CD4-positive, alpha-beta memory T cell (primary cell): ENCODE results near the gene QSOX2. TPM values are rescaled to one million over a fixed set of nuclear protein-coding genes. Genes with fewer than 3 reads are reported as not detected.

Experiments
- CTCF ChIA-PET: fragments of 350-600 bp; sonication (Branson Sonifier 250); formaldehyde crosslinking; loops from one replicate; lab custom pipeline; 2021; ENCODE audit warnings: inconsistent platforms; ENCODE audit not compliant: partially characterized antibody; lab: Charles Lee
- POLR2A ChIA-PET: fragments of 350-600 bp; sonication (Branson Sonifier 250); formaldehyde crosslinking; loops from one replicate; lab custom pipeline; 2021; ENCODE audit not compliant: partially characterized antibody; lab: Charles Lee
- DNase-seq, 5 donors: peaks; one replicate each; pipeline versions ENCODE4 v3.0.0 to v3.0.0-alpha.2; 2020 to 2022; ENCODE audit warnings: mixed read lengths in 1 of 5
- H3K27ac ChIP-seq: one replicate; pipeline ENCODE4 v1.7.0; 2013; ENCODE audit warnings: low read depth, low read length
- H3K27me3 ChIP-seq: 2 replicates; pipeline ENCODE4 v1.7.0; 2013; ENCODE audit warnings: mild to moderate bottlenecking, low read length, moderate library complexity; ENCODE audit not compliant: insufficient read depth
- H3K36me3 ChIP-seq: 2 replicates; pipeline ENCODE4 v1.7.0; 2013; ENCODE audit warnings: mild to moderate bottlenecking, low read length, moderate library complexity; ENCODE audit not compliant: insufficient read depth
- H3K4me1 ChIP-seq: 2 replicates; pipeline ENCODE4 v1.7.0; 2013; ENCODE audit warnings: mild to moderate bottlenecking, low read length, moderate library complexity; ENCODE audit not compliant: insufficient read depth
- H3K4me3 ChIP-seq, 2 donors: one replicate each; pipeline ENCODE4 v1.7.0; 2013; ENCODE audit warnings: low read length in 2 of 2, mild to moderate bottlenecking in 1 of 2
- H3K9me3 ChIP-seq, 2 donors: one replicate each; pipeline ENCODE4 v1.7.0; 2013; ENCODE audit warnings: low read length in 2 of 2, control low read depth in 1 of 2; ENCODE audit not compliant: control insufficient read depth in 1 of 2
- H3K27ac Mint-ChIP-seq, 7 donors: one replicate each; pipeline ENCODE4 v1.8.0; 2020 to 2021; ENCODE audit warnings: mixed read lengths in 7 of 7, mild to moderate bottlenecking in 6 of 7, inconsistent platforms in 3 of 7, moderate library complexity in 3 of 7
- H3K27me3 Mint-ChIP-seq, 2 donors: one replicate each; pipeline ENCODE4 v1.8.0; 2020 to 2021; ENCODE audit warnings: mixed read lengths in 2 of 2
- H3K36me3 Mint-ChIP-seq, 2 donors: one replicate each; pipeline ENCODE4 v1.8.0; 2020 to 2021; ENCODE audit warnings: mixed read lengths in 2 of 2, inconsistent platforms in 1 of 2, mild to moderate bottlenecking in 1 of 2
- H3K4me1 Mint-ChIP-seq, 4 donors: one replicate each; pipeline ENCODE4 v1.8.0; 2020 to 2021; ENCODE audit warnings: mixed read lengths in 4 of 4, mild to moderate bottlenecking in 1 of 4
- H3K4me3 Mint-ChIP-seq, 8 donors: one replicate each; pipeline ENCODE4 v1.8.0; 2020 to 2021; ENCODE audit warnings: mixed read lengths in 8 of 8, mild to moderate bottlenecking in 7 of 8, moderate library complexity in 6 of 8, inconsistent platforms in 3 of 8
- H3K9me3 Mint-ChIP-seq, 8 donors: one replicate each; pipeline ENCODE4 v1.8.0; 2020 to 2021; ENCODE audit warnings: mixed read lengths in 8 of 8, mild to moderate bottlenecking in 5 of 8, inconsistent platforms in 3 of 8, moderate library complexity in 1 of 8
- intact Hi-C: fragments of 100-400 bp; cut with micrococcal nuclease; formaldehyde crosslinking; loops from one replicate; pipeline ENCODE4 v1.15.1; 2023
- polyA plus RNA-seq, 2 donors: library from polyadenylated mRNA; unstranded; fragments of 300-500 nt; fragmentation: Illumina TruSeq; gene quantifications; one replicate each; pipeline ENCODE4 v1.2.3, GENCODE V29; 2021
- total RNA-seq, 2 experiments: library from RNA; stranded (reverse); gene quantifications; one replicate each; pipeline ENCODE4 v1.2.3, GENCODE V29; 2021

QSOX2 gene
- total and polyA plus RNA-seq, 4 experiments from 2014 or later: 0.35 to 15.0 (median 7.9) TPM

GRCh38 chr9:136219276-136219675 is 26.3 kb downstream of the QSOX2 start:
- intact Hi-C loops: no loop called here
- peaks cover 26% of the 10 kb centered on the region for H3K4me1 ChIP-seq
- H3K36me3 ChIP-seq: peaks cover 52% of the 10 kb centered on the region
- H3K4me3 ChIP-seq: no peak overlapping the region
- Mint-ChIP-seq H3K27me3 (no peaks in the 10 kb centered on the region), H3K36me3 (peaks cover 37 to 55% of the 10 kb centered on the region in 2 donors), H3K4me3 (no peak overlapping the region), H3K9me3 (no peaks in the 10 kb centered on the region), H3K27ac (no peak overlapping the region), H3K4me1 (peaks cover 4 to 25% (median 7%) of the 10 kb centered on the region in 4 donors)
- ChIA-PET CTCF (no interaction called here), POLR2A (no interaction called here)
- no peak for DNase-seq
- no peaks in the 10 kb centered on the region for H3K9me3 ChIP-seq
- no peaks in the 10 kb centered on the region for H3K27me3 ChIP-seq
- no peak overlapping the region for H3K27ac ChIP-seq

- H3K4me3 ChIP-seq: no peak overlapping the region
- peaks cover 58% of the 10 kb centered on the region for H3K36me3 ChIP-seq
- peaks cover 21% of the 10 kb centered on the region for H3K4me1 ChIP-seq
- no peaks in the 10 kb centered on the region for H3K27me3 ChIP-seq
- no peak for DNase-seq
- H3K9me3 ChIP-seq: no peaks in the 10 kb centered on the region
- Mint-ChIP-seq H3K4me1 (peaks cover 4 to 25% (median 7%) of the 10 kb centered on the region in 4 donors), H3K27me3 (no peaks in the 10 kb centered on the region), H3K27ac (no peak overlapping the region), H3K4me3 (no peak overlapping the region), H3K9me3 (no peaks in the 10 kb centered on the region), H3K36me3 (peaks cover 40 to 56% of the 10 kb centered on the region in 2 donors)
- intact Hi-C loops: no loop called here
- ChIA-PET CTCF (no interaction called here), POLR2A (no interaction called here)
- H3K27ac ChIP-seq: no peak overlapping the region
Observed at GRCh38 chr9:136218673-136219072, 26.9 kb downstream of the QSOX2 start.

- no peak overlapping the region for H3K4me3 ChIP-seq
- CTCF ChIA-PET: no interaction called here
- peaks cover 17% of the 10 kb centered on the region for H3K4me1 ChIP-seq
- H3K9me3 ChIP-seq: no peaks in the 10 kb centered on the region
- no peak for DNase-seq
- H3K27me3 ChIP-seq: no peaks in the 10 kb centered on the region
- peaks cover 2 to 22% (median 6%) of the 10 kb centered on the region in 4 donors for H3K4me1 Mint-ChIP-seq
- POLR2A ChIA-PET: no interaction called here
- H3K36me3 Mint-ChIP-seq: peaks cover 40 to 56% of the 10 kb centered on the region in 2 donors
- H3K4me3 Mint-ChIP-seq: no peak overlapping the region
- H3K27ac ChIP-seq: no peak overlapping the region
- no peaks in the 10 kb centered on the region for H3K9me3 Mint-ChIP-seq
- peaks cover 58% of the 10 kb centered on the region for H3K36me3 ChIP-seq
- no peak overlapping the region for H3K27ac Mint-ChIP-seq
- H3K27me3 Mint-ChIP-seq: no peaks in the 10 kb centered on the region
- intact Hi-C loops: no loop called here
Observed at GRCh38 chr9:136218271-136218670, 27.3 kb downstream of the QSOX2 start.

DNA sequence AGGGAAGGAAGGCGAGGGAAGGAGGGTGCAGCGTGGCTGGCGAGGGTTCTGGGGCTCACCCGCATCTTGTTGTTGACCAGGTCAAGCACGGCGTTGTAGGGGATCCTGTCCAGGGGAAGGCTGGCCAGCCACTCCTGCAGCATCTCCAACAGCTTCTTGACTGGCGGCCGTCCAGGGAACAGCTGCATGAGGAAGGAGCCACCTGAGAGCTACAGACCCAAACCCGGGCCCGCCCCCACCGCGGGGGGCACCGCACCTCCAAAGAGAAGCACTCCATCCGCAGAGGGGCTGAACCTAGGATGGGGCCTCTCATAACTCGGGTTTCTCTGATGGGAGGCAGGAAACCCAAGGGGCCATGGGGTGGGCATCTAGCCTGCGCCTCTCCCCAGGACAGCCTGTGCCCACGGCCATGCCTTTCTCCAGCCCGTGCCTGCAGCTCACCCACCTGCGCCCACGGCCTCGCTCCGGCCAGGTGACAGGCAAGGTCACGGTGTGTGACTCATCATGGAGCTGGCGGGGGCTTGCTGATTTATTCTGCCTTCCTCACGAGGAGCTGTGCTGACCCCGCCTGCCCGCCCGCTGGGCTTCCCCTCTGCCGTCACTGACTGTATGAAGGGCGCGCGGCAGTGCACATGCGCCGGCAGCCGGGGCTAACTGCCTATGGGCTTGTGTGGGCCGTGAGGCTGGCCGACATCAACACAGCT is 28.9 kb downstream of the QSOX2 start:
- no peaks in the 10 kb centered on the region for H3K27me3 ChIP-seq
- H3K27ac Mint-ChIP-seq: no peak overlapping the region
- intact Hi-C loops: no loop called here
- no peak overlapping the region for H3K4me3 Mint-ChIP-seq
- H3K4me3 ChIP-seq: no peak overlapping the region
- no peak for DNase-seq
- H3K36me3 Mint-ChIP-seq: peaks cover 46 to 59% of the 10 kb centered on the region in 2 donors
- no peaks in the 10 kb centered on the region for H3K27me3 Mint-ChIP-seq
- no peak overlapping the region for H3K27ac ChIP-seq
- H3K4me1 ChIP-seq: peaks cover 14% of the 10 kb centered on the region
- H3K9me3 Mint-ChIP-seq: no peaks in the 10 kb centered on the region
- peaks cover 55% of the 10 kb centered on the region for H3K36me3 ChIP-seq
- CTCF ChIA-PET: interaction anchor here (1.1 kb wide), 1 partner anchor 9 kb away, joined by 3 read pairs; no protein-coding TSS in a partner anchor
- H3K4me1 Mint-ChIP-seq: peaks cover 0 to 15% (median 5%) of the 10 kb centered on the region in 4 donors
- POLR2A ChIA-PET: no interaction called here
- H3K9me3 ChIP-seq: no peaks in the 10 kb centered on the region

DNA sequence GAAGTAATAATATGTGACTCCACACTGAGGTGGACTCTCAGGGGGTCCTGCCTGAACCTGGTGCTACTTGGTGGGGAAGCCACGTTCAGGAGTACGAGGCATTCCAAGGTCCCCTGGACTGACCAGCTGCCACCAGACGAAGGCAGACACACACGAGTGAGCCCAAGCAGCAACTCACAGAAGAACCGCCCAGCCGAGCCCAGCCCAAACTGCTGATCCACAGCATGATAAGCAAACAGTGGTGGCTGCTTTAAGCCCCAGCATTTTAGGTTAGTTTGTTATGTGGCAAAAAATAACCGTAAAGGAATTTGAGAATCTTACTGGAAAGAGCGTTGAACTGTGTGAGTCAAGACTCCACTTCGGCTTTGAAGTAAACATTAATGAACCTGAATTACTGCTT is 31.9 kb downstream of the QSOX2 start:
- DNase-seq: no peak
- H3K27me3 Mint-ChIP-seq: no peaks in the 10 kb centered on the region
- Histone ChIP-seq H3K9me3 (no peaks in the 10 kb centered on the region), H3K4me3 (no peak overlapping the region), H3K27me3 (no peaks in the 10 kb centered on the region), H3K27ac (no peak overlapping the region), H3K4me1 (no peaks in the 10 kb centered on the region), H3K36me3 (peaks cover 50% of the 10 kb centered on the region)
- ChIA-PET CTCF (no interaction called here), POLR2A (no interaction called here)
- intact Hi-C loops: no loop called here
- no peaks in the 10 kb centered on the region for H3K4me1 Mint-ChIP-seq
- H3K4me3 Mint-ChIP-seq: no peak overlapping the region
- no peak overlapping the region for H3K27ac Mint-ChIP-seq
- H3K9me3 Mint-ChIP-seq: no peaks in the 10 kb centered on the region
- H3K36me3 Mint-ChIP-seq: peaks cover 32 to 56% of the 10 kb centered on the region in 2 donors

DNA sequence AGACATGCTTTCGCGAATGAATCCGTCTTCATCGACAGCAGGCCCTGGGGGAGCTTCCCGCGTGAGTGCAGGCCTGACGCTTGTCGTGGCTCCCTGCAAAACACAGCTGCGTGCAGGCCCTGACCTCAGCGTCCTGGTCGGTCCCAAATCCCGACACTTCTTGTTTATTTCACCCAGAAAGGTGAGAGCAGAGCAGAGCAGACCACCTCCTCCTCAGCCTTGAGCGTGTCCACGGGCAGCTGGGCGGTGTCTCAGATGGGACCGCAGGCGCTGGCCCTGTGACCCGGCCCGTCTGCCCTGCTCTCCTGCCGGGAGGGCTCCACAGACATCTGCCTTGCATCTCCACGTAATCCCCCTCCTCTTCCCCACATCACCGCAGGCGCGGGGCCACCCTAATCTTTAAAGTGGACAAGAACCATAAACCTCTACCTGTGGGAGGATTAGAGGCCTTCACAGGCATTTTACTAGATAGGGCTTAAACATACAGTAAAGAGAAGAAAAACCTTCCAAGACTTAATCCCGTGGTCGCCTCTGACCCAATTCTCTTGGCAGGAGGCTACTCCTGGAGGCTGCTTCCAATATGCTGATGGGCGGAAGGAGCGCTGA is 33.2 kb downstream of the QSOX2 start:
- Histone ChIP-seq H3K9me3 (no peaks in the 10 kb centered on the region), H3K36me3 (peaks cover 47% of the 10 kb centered on the region), H3K27me3 (no peaks in the 10 kb centered on the region), H3K27ac (no peak overlapping the region), H3K4me1 (no peaks in the 10 kb centered on the region), H3K4me3 (no peak overlapping the region)
- Mint-ChIP-seq H3K27ac (no peak overlapping the region), H3K36me3 (peaks cover 36 to 59% of the 10 kb centered on the region in 2 donors), H3K4me3 (no peak overlapping the region), H3K27me3 (no peaks in the 10 kb centered on the region), H3K9me3 (no peaks in the 10 kb centered on the region), H3K4me1 (no peaks in the 10 kb centered on the region)
- POLR2A ChIA-PET: no interaction called here
- intact Hi-C loops: no loop called here
- DNase-seq: no peak
- CTCF ChIA-PET: no interaction called here

GRCh38 chr9:136211441-136212344 is 33.9 kb downstream of the QSOX2 start:
- Histone ChIP-seq H3K36me3 (peaks cover 42% of the 10 kb centered on the region), H3K4me1 (no peaks in the 10 kb centered on the region), H3K4me3 (no peak overlapping the region), H3K9me3 (no peaks in the 10 kb centered on the region), H3K27ac (no peak overlapping the region), H3K27me3 (no peaks in the 10 kb centered on the region)
- H3K9me3 Mint-ChIP-seq: no peaks in the 10 kb centered on the region
- no peak for DNase-seq
- no peak overlapping the region for H3K27ac Mint-ChIP-seq
- CTCF ChIA-PET: no interaction called here
- H3K4me1 Mint-ChIP-seq: peaks cover 0 to 1% (median 0%) of the 10 kb centered on the region in 4 donors
- no peaks in the 10 kb centered on the region for H3K27me3 Mint-ChIP-seq
- intact Hi-C loops: no loop called here
- POLR2A ChIA-PET: no interaction called here
- peaks cover 43 to 60% of the 10 kb centered on the region in 2 donors for H3K36me3 Mint-ChIP-seq
- H3K4me3 Mint-ChIP-seq: no peak overlapping the region
